ENCODE results near the gene MARK2. TPM values are rescaled to one million over a fixed set of nuclear protein-coding genes. Genes with fewer than 3 reads are reported as not detected.

Gene MARK2
- total RNA-seq, 1 donor from 2014 or later, result 35.8 TPM

- DNase-seq (no peak), ATAC-seq (ENCODE audit: poor library complexity) (peak; percentile 3)
- intact Hi-C loops (cut with DNase I), result loop anchor here (2.0 kb wide), 1 partner anchor 19 kb away; no protein-coding TSS in a partner anchor
Measured at GRCh38 chr11:63937713-63938478, 99.0 kb downstream of the MARK2 start.

- DNase-seq, result peak; percentile 93
- peak; percentile 96 for ATAC-seq (ENCODE audit: poor library complexity)
- intact Hi-C loops (cut with DNase I), result loop anchor here (2.0 kb wide), 1 partner anchor 20 kb away; no protein-coding TSS in a partner anchor
Measured at GRCh38 chr11:63938479-63939396, 99.8 kb downstream of the MARK2 start, which contains the start of gene NAA40. TSS of gene NAA40 (plus strand) at chr11:63939002. CDS start at chr11:63939097, 95 bp downstream.

- intact Hi-C loops (cut with DNase I), result loop anchor here (2.0 kb wide), 1 partner anchor 21 kb away; no protein-coding TSS in a partner anchor
- ATAC-seq (ENCODE audit: poor library complexity), result no peak
- no peak for DNase-seq
Measured at GRCh38 chr11:63939397-63939891, 100.5 kb downstream of the MARK2 start.

GRCh38 chr11:63940786-63941185, 101.9 kb downstream of the MARK2 start:
- intact Hi-C loops (cut with DNase I), result no loop called here
- DNase-seq, result no peak
- no peak for ATAC-seq (ENCODE audit: poor library complexity)

GRCh38 chr11:63941901-63942300, 103.0 kb downstream of the MARK2 start:
- no peak for DNase-seq
- intact Hi-C loops (cut with DNase I), result no loop called here
- ATAC-seq (ENCODE audit: poor library complexity), result no peak

GRCh38 chr11:63942803-63943202, 103.9 kb downstream of the MARK2 start:
- DNase-seq, result no peak
- no peak for ATAC-seq (ENCODE audit: poor library complexity)
- intact Hi-C loops (cut with DNase I), result no loop called here

- ATAC-seq (ENCODE audit: poor library complexity), result peak; percentile 75
- intact Hi-C loops (cut with DNase I), result loop anchor here (2.0 kb wide), 1 partner anchor 108 kb away; no protein-coding TSS in a partner anchor
- peak; percentile 65 for DNase-seq
Measured at GRCh38 chr11:63944987-63945386, 106.1 kb downstream of the MARK2 start.

- peak; percentile 86 for ATAC-seq (ENCODE audit: poor library complexity)
Measured at GRCh38 chr11:63945477-63946163, 106.7 kb downstream of the MARK2 start.

GRCh38 chr11:63951779-63952536, 113.0 kb downstream of the MARK2 start:
- ATAC-seq (ENCODE audit: poor library complexity) (no peak), DNase-seq (no peak)
- intact Hi-C loops (cut with DNase I), result no loop called here

More at GRCh38 chr11:63945477-63946163, 106.7 kb downstream of the MARK2 start:
- DNase-seq, result peak; percentile 72
- intact Hi-C loops (cut with DNase I), result loop anchor here (2.0 kb wide), 1 partner anchor 109 kb away; no protein-coding TSS in a partner anchor

- intact Hi-C loops (cut with DNase I), result no loop called here
- ATAC-seq (ENCODE audit: poor library complexity) (no peak), DNase-seq (no peak)
Measured at GRCh38 chr11:63952570-63952969, 113.7 kb downstream of the MARK2 start.

- DNase-seq, result no peak
- intact Hi-C loops (cut with DNase I), result no loop called here
- ATAC-seq (ENCODE audit: poor library complexity), result no peak
Measured at GRCh38 chr11:63958008-63958407, 119.1 kb downstream of the MARK2 start.

Other genes starting within 250 kb of the MARK2 start
- 169 TPM for gene PLAAT3, start 224.7 kb upstream of the MARK2 start, total RNA-seq
- gene ATL3, start 167.7 kb upstream of the MARK2 start, total RNA-seq, result 12.8 TPM
- 41.2 TPM for gene RTN3, start 157.6 kb upstream of the MARK2 start, total RNA-seq
- 12.5 TPM for gene ZFTA, start 70.3 kb upstream of the MARK2 start, total RNA-seq
- gene SPINDOC, start 25.7 kb upstream of the MARK2 start, total RNA-seq, result 11.3 TPM
- gene RCOR2, start 78.1 kb downstream of the MARK2 start, total RNA-seq, result 9.9 TPM
- gene NAA40, start 99.9 kb downstream of the MARK2 start, total RNA-seq, result 20.9 TPM
- gene COX8A, start 135.5 kb downstream of the MARK2 start, total RNA-seq, result 1,182 TPM
- gene OTUB1, start 147.3 kb downstream of the MARK2 start, total RNA-seq, result 52.2 TPM
- 0.35 TPM for gene FLRT1, start 196.8 kb downstream of the MARK2 start, total RNA-seq